ACC112 (cell line): ENCODE data around the gene H6PD.

ENCODE experiments used
- H2AFZ ChIP-seq: fragments of 200-600 bp; sonication (generic); one replicate; pipeline ENCODE4 v1.6.0; 2017; ENCODE audit warnings: antibody characterized with exemption, low read length; ENCODE audit not compliant: unreplicated experiment
- H3K27ac ChIP-seq: fragments of 200-600 bp; sonication (generic); 2 replicates; pipeline ENCODE4 v1.5.1; 2014; ENCODE audit warnings: low read depth, mild to moderate bottlenecking, antibody characterized with exemption, low read length, moderate library complexity
- H3K27me3 ChIP-seq: fragments of 200-600 bp; sonication (generic); 2 replicates; pipeline ENCODE4 v1.6.1; 2014; ENCODE audit warnings: mild to moderate bottlenecking, antibody characterized with exemption, low read length, moderate library complexity, mixed read lengths; ENCODE audit not compliant: insufficient read depth
- H3K36me3 ChIP-seq: fragments of 200-600 bp; sonication (generic); 2 replicates; pipeline ENCODE4 v1.6.1; 2016; ENCODE audit warnings: mild to moderate bottlenecking, antibody characterized with exemption, low read length, moderate library complexity, mixed read lengths; ENCODE audit not compliant: insufficient read depth
- H3K4me1 ChIP-seq: fragments of 200-600 bp; sonication (generic); one replicate; pipeline ENCODE4 v1.6.1; 2016; ENCODE audit warnings: low read length, mixed read lengths; ENCODE audit not compliant: insufficient read depth, unreplicated experiment, control insufficient read depth
- H3K4me3 ChIP-seq: fragments of 200-600 bp; sonication (generic); 2 replicates; pipeline ENCODE4 v1.5.1; 2014; ENCODE audit warnings: mild to moderate bottlenecking, low read depth, low read length
- H3K79me2 ChIP-seq: fragments of 200-600 bp; sonication (generic); one replicate; pipeline ENCODE4 v1.6.0; 2016; ENCODE audit warnings: low read length; ENCODE audit not compliant: control insufficient read depth, unreplicated experiment, insufficient read depth

H6PD gene

DNA sequence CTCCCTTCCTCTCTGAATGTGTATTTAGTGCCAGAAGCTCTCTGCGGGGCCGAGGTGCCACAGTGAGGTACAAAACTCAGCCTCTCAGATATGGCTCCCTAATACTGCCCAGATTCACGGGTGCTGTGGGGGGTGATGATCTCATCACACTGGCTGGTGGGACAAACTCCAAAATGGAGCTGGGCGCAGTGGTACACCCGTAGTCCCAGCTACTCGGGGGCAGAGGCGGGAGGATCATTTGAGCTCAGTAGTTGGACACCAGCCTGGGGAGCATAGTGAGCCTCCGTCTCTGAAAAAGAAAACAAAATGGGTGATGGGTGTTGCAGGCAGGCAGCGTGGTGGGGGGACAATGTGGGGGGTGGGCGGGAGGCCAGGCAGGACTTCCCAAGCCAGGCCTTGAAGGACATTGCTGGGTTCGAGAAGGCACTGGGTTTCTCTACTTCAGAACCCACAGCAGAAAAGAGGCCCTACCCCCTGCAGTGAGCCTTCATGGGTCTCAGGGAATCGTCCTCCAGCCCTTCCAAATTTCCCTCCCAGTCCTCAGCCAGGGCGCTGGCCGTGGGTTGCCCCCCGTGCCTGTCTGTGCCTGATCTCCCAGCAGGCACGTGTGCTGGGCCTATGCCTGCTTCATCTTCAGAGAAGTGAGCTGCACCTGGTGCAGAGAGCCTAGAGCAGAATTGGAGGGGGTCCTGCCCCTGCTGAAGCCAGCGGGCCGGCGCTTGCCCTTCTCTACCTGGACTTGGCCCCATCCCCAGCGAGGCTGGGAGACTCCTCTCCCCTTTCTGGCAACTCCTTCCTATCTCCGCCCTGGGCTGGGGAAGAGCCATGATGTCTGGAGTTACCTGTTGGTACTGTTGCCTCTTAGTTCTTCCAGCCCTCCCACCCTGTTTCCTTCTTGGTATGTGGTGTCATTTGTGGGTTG is 14.0 kb downstream of the H6PD start:
- Histone ChIP-seq H3K4me1 (no peaks in the 10 kb centered on the region), H3K27ac (no peak overlapping the region), H3K79me2 (peaks cover 3% of the 10 kb centered on the region), H3K36me3 (peaks cover 3% of the 10 kb centered on the region; the same call in 1 of the 2 replicates), H3K4me3 (no peak overlapping the region), H2AFZ (no peak overlapping the region), H3K27me3 (no peaks in the 10 kb centered on the region)

DNA sequence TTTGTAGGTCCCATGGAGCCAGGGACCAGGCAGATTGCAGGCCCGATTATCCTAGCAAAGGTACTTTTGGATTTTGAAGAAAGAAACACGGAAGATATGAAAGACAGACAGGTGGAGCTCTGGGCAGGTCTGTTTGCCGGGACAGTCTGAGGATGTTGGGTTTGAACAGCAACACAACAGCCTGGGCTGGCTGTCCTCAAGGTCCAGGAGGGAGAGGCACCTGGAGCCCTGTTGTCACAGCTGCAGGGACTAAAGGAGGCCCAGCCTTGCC is 14.6 kb downstream of the H6PD start:
- peaks cover 3% of the 10 kb centered on the region; the same call in 1 of the 2 replicates for H3K36me3 ChIP-seq
- peaks cover 3% of the 10 kb centered on the region for H3K79me2 ChIP-seq
- H3K4me1 ChIP-seq = no peaks in the 10 kb centered on the region
- no peak overlapping the region for H2AFZ ChIP-seq
- H3K27me3 ChIP-seq = no peaks in the 10 kb centered on the region
- H3K27ac ChIP-seq = no peak overlapping the region
- no peak overlapping the region for H3K4me3 ChIP-seq

DNA sequence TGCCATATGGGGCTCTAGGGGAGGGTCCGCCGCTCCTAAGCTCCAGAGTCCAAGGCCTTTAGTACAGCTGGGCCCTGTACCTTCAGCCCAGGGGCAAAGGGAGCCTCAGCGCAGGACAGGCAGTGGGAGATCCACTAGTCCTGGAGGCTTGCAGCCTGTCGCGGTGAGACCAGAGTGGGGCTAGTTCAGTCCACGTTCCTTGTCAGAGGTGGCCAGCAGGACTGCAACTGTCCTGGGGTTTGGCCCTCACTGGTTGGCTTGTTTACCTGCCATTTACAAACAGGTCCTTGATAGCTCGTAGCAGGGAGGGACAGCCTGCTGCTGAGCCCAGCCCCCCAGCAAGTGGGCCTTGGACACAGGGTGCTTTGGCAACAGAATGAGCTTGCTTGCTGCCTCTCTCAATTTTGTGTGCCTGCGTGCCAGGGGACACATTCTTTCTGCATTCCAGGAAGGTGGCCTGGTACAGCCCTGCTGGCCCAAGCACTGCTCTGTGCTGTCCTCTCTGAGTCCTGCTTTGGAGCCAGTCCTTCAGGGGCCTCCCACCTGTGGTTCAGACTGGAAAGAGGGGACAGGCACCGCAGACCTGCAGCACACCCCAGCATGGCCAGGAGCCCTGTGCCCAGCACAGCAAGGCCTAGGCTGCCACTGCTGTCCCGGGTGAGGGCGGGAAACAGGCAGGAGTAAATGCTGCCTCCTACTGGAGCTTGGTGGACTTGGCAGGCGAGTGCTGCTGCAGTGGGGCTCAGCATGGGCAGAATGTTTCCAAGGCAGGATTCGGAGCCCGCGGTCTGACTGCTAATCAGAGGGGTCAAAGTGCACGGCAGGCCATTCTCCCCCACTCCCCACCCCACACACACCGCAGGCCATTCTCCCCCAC is 15.2 kb downstream of the H6PD start:
- Histone ChIP-seq H3K27me3 (no peaks in the 10 kb centered on the region), H3K4me1 (no peaks in the 10 kb centered on the region), H3K27ac (no peak overlapping the region)

DNA sequence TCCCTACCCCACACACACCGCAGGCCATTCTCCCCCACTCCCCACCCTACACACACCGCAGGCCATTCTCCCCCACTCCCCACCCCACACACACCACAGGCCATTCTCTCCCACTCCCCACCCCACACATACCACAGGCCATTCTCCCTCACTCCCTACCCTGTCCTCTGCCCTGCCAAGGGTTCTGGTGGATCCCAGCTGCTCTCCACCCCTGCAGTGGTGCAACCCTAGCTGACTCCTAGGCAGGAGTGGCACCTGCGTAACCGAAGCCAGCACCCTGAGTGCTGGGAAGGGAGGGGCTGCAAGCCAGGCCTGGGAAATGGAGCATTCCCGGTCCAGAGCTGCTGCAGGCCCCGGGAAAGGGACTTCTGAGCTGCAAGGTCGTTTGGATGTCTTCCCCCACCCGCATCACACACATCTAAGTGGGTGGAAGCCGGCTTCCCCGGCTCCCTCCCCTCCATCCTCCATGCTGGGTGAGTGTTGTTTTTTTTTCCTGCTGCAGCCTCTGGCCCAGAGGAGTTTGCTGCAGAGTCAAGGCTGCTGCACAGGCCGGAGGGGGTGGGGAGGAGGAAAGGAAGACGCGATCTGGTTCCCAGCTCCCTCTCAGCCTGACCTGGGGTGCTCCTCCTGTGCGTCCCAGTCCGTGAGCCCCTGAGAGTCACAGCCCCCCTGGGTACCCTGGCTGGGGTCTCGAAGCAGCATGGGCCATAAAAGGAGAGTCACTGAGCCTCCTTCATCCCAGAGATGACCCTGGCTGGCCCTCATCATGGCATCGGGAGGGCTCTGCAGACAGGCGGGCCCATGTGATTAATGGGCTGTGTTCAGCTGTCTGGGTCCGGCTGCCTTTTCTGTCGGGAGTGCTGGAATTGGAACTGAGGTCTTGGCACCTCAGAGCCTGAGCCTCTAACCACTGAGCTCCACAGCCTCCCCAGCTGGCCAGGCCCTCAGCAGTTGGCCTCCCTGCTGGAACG is 16.1 kb downstream of the H6PD start:
- H3K36me3 ChIP-seq = peaks cover 3% of the 10 kb centered on the region; the same call in 1 of the 2 replicates
- no peak overlapping the region for H3K4me3 ChIP-seq
- no peaks in the 10 kb centered on the region for H3K27me3 ChIP-seq
- H3K4me1 ChIP-seq = no peaks in the 10 kb centered on the region
- peaks cover 7% of the 10 kb centered on the region for H3K79me2 ChIP-seq
- H2AFZ ChIP-seq = no peak overlapping the region
- H3K27ac ChIP-seq = no peak overlapping the region

More for the DNA sequence above, 15.2 kb downstream of the H6PD start:
- Histone ChIP-seq H3K4me3 (no peak overlapping the region), H2AFZ (no peak overlapping the region), H3K79me2 (peaks cover 7% of the 10 kb centered on the region), H3K36me3 (peaks cover 3% of the 10 kb centered on the region; the same call in 1 of the 2 replicates)

DNA sequence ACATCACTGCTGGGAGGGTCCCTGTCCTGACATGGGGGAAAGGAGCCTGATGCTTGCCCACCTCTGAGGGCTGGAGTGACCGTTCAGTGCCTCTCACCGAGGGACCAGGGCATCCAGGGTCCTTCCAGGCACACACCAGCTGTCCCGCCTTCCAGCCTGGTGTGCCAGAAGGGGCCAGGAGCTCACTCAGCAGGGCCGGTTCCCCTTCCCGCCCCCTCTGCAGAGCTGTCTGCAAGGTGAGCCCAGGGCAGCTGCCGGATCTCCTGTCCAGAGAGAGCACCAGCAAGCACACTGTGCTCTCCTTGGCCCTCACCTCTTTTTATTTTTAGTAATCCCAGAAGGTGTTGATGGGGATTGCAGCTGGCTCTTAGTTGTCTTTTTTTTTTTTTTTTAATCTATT is 16.9 kb downstream of the H6PD start:
- peaks cover 3% of the 10 kb centered on the region; the same call in 1 of the 2 replicates for H3K36me3 ChIP-seq
- no peak overlapping the region for H3K27ac ChIP-seq
- no peaks in the 10 kb centered on the region for H3K4me1 ChIP-seq
- no peak overlapping the region for H3K4me3 ChIP-seq
- H3K27me3 ChIP-seq = no peaks in the 10 kb centered on the region
- peaks cover 7% of the 10 kb centered on the region for H3K79me2 ChIP-seq
- H2AFZ ChIP-seq = no peak overlapping the region

DNA sequence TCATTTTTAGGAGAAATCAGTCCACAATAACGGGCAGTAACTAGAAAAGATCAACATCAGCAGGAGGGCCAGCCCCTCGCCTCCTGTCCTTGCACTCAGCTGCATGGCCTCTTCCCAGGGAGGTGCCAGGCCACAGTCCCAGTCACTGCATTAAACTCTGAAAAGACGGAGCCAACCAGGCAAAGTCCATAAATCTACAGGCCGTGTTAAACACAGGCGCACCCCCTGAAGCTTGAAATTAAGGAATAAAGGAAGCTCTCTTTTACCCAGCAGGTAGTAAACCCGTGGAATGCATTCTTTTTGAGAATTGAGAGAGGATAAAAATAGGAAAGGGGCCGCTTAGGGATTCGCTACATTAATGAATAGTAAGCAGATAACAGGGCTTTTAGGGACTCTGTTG is 18.4 kb downstream of the H6PD start:
- no peaks in the 10 kb centered on the region for H3K27me3 ChIP-seq
- no peak overlapping the region for H3K4me3 ChIP-seq
- H3K4me1 ChIP-seq = no peaks in the 10 kb centered on the region
- no peak overlapping the region for H2AFZ ChIP-seq
- H3K27ac ChIP-seq = no peak overlapping the region
- H3K36me3 ChIP-seq = peaks cover 8% of the 10 kb centered on the region
- H3K79me2 ChIP-seq = peaks cover 13% of the 10 kb centered on the region

DNA sequence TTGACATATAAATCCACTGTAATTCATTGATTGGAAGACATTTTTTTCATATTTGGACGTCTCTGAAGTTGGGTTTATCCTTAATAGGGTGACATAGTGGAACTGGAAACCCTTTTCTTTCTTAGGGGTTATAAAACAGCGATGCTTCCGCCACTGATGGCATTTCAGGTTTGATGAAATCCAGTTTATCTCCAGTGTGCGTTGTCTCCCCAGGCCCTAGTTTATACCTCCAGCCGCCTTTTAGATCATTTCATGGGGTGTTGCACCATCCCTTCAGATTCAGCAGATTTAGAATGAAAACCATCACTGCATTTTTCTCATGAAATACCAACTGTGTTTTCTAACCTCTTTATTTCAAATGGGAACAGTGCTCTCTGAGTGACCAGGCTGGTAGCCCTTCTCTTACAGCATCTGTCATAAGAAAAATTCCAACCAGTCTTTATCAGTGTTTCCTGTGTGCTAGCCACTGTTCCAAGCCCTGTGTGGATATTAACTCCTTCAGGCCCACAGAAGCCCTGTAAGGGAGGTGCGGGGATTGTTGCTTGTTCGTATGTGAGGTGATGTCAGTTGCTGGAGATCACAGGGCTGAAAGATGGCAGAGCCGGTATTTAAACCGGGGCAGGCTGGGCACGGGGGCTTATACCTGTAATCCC is 19.0 kb downstream of the H6PD start:
- Histone ChIP-seq H3K4me3 (no peak overlapping the region), H3K27me3 (no peaks in the 10 kb centered on the region), H3K27ac (no peak overlapping the region), H3K79me2 (peaks cover 19% of the 10 kb centered on the region), H2AFZ (no peak overlapping the region), H3K36me3 (peaks cover 13% of the 10 kb centered on the region), H3K4me1 (no peaks in the 10 kb centered on the region)

DNA sequence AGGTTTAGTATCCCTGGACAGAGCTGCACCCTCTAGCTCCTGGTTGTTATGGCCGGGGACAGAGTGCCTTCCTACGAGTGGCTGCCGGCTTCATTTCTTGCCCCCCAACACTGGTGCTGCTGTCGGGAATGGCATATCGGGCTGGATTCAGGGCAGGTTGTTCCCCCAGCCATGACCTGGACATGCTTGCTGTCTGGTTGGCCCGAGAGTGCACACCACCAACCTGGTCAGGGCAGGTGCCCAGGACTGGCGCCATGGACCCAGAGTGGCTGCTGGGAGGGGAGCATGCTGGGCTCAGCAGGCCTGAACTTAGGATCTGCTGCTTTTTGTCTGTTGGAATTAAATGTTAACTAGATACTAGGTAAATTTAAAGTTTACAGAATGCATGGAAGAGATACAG is 21.8 kb downstream of the H6PD start:
- H3K4me1 ChIP-seq = no peaks in the 10 kb centered on the region

DNA sequence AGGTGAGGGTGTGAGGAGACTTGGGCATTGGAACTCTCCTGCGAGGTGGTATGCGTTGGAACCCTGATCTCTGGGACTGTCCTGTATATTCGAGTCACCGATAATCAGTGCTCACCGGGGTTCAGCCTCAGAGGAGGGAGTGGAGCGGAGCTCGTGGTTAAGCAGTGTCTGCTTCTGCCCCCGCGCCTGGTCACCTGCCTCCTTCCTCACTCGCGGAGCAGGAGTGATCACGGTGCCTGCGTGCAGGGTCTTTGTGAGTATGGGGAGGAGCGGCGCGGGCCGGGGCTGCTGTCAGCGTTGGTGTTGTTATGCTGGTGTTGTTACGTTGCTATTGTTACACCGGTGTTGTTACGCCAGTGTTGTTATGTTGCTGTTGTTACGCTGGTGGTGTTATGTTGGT is 23.3 kb downstream of the H6PD start:
- H3K27me3 ChIP-seq = no peaks in the 10 kb centered on the region
- no peak overlapping the region for H3K27ac ChIP-seq
- H2AFZ ChIP-seq = no peak overlapping the region
- no peak overlapping the region for H3K4me3 ChIP-seq
- no peaks in the 10 kb centered on the region for H3K4me1 ChIP-seq
- H3K79me2 ChIP-seq = peaks cover 36% of the 10 kb centered on the region
- H3K36me3 ChIP-seq = peaks cover 14% of the 10 kb centered on the region

More for the DNA sequence above, 21.8 kb downstream of the H6PD start:
- Histone ChIP-seq H2AFZ (no peak overlapping the region), H3K27ac (no peak overlapping the region), H3K79me2 (peaks cover 40% of the 10 kb centered on the region), H3K4me3 (no peak overlapping the region), H3K27me3 (no peaks in the 10 kb centered on the region), H3K36me3 (peaks cover 17% of the 10 kb centered on the region)
